Measurements from ENCODE around the gene CFAP141.

- TF ChIP-seq POLR2A (IDR thresholded peaks at IDR 0.05; ENCODE audit: low read depth, low read length): no peak
- TF ChIP-seq POLR2AphosphoS5 (IDR thresholded peaks at IDR 0.05; ENCODE audit: low read depth, low read length): no peak
- no peak for TF ChIP-seq TAF1 (IDR thresholded peaks at IDR 0.05; ENCODE audit: low read depth, low read length)
Measured at GRCh38 chr1:154253671-154254070, 47.5 kb upstream of the CFAP141 start.

Measured in GM12891 (cell line).